GM10847 (cell line): ENCODE measurements around the gene IFNLR1.

Experiments
- POLR2A ChIP-seq: IDR thresholded peaks from 2 replicates; pipeline ENCODE4 v1.6.1; 2011; ENCODE audit not compliant: insufficient read length; ENCODE audit errors: extremely low read depth

The IFNLR1 gene

GRCh38 chr1:24209097-24209496 lies 22.0 kb upstream of the IFNLR1 start:
- TF ChIP-seq POLR2A: no peak

- TF ChIP-seq POLR2A: no peak
These were observed 20.6 kb upstream of the IFNLR1 start for GRCh38 chr1:24207709-24208108.

GRCh38 chr1:24206516-24207394 lies 19.7 kb upstream of the IFNLR1 start:
- TF ChIP-seq POLR2A: no peak

DNA sequence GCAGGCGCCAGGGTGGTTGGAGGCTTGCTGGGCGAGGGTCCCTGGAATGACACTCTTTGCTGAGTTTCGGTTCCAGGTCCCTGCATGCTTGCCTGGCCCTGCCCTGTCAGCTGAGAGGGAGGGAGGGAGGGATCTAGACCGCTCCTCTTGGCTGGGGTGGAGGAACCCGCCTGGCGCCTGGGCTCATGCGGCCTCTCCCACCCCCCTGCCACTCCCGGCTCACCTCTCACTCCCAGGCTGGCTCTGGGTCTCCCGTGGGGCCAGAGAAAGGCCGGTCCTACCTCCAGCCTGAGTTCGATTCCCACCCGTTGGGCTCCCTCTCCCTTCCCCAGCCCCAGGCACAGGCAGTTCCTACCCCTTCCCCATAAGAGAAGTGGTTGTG lies 19.0 kb upstream of the IFNLR1 start:
- no peak for TF ChIP-seq POLR2A

- no peak for TF ChIP-seq POLR2A
These were observed 18.4 kb upstream of the IFNLR1 start for GRCh38 chr1:24205345-24206082.

DNA sequence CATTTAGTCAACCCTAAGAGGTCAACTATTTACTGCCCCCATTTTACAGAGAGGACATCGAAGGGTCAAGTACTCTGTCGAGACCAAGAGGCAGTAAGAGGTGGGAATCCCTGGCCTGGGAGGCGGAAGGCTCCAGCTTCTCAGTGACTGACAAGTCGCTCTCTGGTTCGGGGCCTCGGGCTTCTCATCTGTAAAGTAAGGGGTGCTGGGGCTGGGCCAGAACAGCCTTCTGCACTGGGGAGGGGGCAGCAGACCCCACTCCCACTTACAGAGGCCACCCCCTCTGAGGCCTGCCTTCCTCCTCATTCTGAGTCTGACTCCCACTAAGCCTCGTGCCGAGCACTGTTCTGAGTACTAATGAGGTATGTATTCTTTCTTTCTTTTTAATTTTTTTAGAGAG lies 17.0 kb upstream of the IFNLR1 start:
- TF ChIP-seq POLR2A: no peak

DNA sequence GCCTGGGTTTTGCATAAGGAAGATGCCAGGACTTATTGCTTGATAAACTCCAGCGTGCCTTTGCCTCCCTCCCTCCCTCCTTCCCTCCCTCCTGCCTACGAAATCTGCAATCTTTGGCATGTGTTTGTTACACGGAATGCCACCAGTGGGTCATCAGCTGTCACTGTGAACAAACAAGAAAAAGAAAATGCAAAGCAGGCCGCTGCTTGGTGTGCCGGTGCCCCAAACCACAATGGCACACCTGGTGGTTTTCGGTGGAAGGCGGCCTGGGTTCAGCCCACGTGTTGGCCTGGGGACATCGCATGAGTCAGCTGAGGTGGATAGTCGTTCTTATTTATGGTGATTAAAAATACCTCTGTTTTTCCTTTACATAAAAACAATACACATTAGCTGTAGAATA lies 16.3 kb upstream of the IFNLR1 start:
- TF ChIP-seq POLR2A: no peak

GRCh38 chr1:24202987-24203386 lies 15.9 kb upstream of the IFNLR1 start:
- no peak for TF ChIP-seq POLR2A

DNA sequence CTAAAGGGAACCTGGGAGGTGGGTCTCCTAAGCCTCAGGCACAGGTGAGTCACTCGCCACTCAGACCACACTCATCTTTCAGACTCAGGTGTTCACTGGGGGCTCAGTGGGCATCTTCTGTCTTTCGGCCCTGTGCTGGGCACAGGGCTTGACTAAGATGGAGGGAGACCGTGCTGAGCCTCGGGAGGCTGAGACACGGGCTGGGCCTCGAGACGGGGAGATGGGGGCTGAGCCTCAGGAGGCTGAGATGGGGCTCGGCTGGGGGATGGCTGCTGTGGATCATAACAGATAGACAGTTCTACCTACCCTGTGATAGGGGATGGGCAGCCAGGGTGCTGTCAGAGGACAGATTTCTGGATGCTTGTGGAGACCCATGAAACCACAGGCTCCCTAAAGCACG lies 15.5 kb upstream of the IFNLR1 start:
- no peak for TF ChIP-seq POLR2A

DNA sequence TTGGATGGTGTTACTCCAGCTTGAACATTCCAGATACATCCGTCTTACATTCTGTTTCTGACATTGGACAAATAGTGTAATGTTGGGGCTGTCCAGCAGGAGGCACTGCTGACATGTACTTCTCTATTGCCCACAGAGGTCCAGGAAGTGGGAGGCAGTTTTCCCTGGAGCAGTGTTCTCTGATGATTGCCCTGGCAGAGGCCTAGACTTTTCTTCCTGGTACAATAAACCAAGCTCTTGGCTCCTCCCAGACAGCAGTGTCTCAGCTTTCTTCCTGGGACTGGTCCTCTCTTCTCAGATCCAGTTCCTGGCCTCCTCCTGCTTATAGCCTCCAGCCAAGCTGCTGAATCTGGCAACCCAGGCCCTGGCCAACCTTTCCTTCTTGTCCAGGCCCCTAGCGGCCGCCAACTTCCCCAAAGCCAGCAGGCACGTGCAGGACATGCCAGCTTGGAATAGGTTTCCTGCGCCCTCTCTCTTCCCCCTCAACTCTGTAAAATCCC lies 14.9 kb upstream of the IFNLR1 start:
- no peak for TF ChIP-seq POLR2A

DNA sequence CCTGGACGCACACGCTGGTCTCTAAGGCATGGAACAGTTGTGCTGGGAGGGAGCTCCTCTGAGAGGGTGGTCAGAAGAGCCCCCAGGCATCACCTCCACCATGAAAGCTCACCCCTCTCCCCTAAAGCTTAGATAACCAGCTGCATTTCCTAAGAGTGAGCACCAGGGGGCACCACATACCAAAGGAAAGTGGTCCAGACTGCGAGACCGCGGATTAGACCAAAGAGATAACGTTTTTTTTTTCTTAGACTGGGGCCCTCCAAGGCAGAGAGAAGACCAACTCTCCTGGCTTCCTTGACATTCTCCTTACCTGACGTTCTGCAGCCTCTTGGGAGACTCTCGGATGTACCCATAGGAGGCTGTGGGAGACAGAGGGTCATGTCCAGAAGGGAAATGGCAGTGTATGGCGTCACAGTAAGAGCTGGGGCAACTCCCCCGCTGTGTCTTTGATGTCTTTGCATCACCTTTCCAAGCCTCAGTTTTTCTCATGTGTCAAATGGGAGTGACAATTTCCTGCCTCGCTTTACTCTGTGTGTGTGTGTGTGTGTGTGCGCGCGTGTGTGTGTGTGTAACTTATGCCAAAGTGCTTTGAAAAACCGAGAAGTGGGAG lies 12.3 kb upstream of the IFNLR1 start:
- no peak for TF ChIP-seq POLR2A

DNA sequence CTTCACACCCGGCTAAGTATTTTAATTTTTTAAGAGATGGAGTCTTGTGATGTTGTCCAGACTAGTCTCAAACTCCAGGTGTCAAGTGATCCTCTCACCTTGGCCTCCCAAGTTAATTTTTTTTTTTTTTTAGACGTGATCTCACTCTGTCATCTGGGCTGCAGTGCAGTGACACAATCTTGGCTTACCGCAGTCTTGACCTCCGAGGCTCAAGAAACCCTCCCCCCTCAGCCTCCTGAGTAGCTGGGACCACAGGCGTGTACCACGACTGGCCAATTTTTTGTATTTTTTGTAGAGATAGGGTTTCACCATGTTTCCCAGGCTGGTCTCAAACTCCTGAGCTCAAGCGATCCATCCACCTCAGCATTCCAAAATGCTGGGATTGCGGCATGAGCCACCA lies 11.7 kb upstream of the IFNLR1 start:
- no peak for TF ChIP-seq POLR2A

DNA sequence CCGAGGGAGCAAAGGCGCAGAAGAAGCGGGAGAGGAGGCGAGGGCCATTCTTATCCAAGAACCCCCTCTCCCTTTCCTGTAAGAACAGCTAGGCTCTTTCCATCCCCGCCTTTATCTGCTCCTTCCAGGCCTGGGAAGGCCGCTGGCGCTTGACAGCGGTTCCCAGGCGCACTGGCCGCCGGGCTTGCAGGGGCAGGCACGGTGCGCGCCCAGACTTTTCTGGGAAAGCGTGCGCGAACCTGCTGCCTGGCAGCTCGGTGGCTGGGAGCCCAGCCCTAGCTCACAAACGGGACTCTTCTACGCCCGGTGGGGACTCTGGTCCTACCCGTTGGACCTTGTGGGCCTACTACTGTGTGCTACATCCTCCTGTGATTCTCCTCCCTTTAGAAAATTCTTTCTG lies 8.8 kb upstream of the IFNLR1 start:
- no peak for TF ChIP-seq POLR2A

DNA sequence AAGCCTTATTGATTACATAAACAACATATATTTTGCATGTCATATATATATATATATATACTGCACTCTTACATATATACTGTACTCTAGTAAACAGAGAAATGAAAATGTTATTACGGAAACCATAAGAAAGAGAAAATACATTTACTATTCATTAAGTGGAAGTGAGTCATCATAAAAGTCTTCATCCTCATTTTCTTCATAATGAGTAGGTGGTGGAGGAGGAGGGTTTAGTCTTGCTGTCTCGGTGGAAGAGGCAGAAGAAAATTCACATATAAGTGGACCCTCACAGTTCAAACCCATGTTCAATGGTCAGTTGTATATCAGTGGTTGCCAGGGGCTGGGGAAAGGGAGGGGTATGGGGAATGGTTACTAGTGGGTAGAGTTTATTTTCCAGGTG lies 8.0 kb upstream of the IFNLR1 start:
- no peak for TF ChIP-seq POLR2A

DNA sequence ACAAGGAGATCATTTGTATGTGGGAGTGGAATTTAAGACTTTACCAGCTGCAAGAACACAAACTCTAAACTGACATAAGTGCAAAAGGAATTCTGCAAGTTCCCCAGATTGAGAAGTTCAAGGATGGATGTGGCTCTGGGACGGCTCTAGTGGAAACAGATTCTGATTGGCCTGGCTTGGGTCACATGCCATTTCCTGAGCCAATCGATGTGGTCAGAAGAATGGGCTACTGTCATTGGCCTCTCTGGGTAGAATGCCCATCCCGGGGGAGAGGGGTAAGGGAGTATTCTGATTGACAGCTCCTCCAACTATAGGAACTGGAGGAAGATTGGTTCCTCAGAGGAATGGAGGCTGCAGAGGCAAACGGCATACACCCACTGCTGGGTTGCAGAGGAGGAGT lies 6.0 kb upstream of the IFNLR1 start:
- TF ChIP-seq POLR2A: no peak

DNA sequence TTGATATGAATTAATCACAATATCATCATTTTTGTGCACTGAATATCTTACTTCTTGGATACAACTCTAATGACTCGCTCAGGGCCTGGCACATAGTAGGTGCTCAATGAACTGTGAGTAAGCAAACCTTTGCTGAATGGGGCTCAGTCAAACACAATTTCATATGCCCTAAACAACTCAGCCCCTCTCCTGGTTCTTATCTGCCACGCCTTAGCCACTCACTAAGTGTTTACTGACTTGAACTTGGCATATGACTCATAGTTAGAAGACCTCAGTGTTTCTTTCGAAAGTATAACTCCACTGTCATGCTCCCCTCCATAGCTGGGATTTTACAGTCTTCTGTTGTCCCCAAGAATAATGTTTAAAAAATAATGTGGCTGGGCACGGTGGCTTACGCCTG lies 4.8 kb upstream of the IFNLR1 start:
- TF ChIP-seq POLR2A: no peak
